SU-DHL-6 (cell line): Measurements from ENCODE around the gene MAP3K15.

Experiments
- H2AFZ ChIP-seq: fragments of 200-600 bp; sonication (generic); 2 replicates; pipeline ENCODE4 v1.6.1; 2014; ENCODE audit warnings: low read depth, mild to moderate bottlenecking, moderate library complexity, mixed read lengths, antibody characterized with exemption, low read length; ENCODE audit not compliant: severe bottlenecking
- H3F3A ChIP-seq: fragments of 200-600 bp; shearing (Covaris generic); 2 replicates; pipeline ENCODE4 v1.6.0; 2016; ENCODE audit warnings: antibody characterized with exemption, mild to moderate bottlenecking; ENCODE audit not compliant: insufficient read depth
- H3K27ac ChIP-seq: fragments of 200-600 bp; sonication (generic); 2 replicates; pipeline ENCODE4 v1.5.1; 2016; ENCODE audit warnings: low read depth, mild to moderate bottlenecking, low read length, moderate library complexity, mixed read lengths
- H3K27me3 ChIP-seq: fragments of 200-600 bp; sonication (generic), shearing (Covaris generic); 2 replicates; pipeline ENCODE4 v1.6.0; 2014; ENCODE audit warnings: mild to moderate bottlenecking, low read length
- H3K36me3 ChIP-seq: fragments of 200-600 bp; sonication (generic); 2 replicates; pipeline ENCODE4 v1.6.1; 2014; ENCODE audit warnings: mild to moderate bottlenecking, low read length, mixed read lengths
- H3K4me2 ChIP-seq: fragments of 300-600, 200-600 bp; shearing (Covaris generic), sonication (generic); 2 replicates; pipeline ENCODE4 v1.6.0; 2014; ENCODE audit warnings: low read length, low read depth, mild to moderate bottlenecking; ENCODE audit not compliant: poor library complexity, severe bottlenecking
- H3K4me3 ChIP-seq: fragments of 200-600 bp; sonication (generic); 2 replicates; pipeline ENCODE4 v1.5.1; 2014; ENCODE audit warnings: antibody characterized with exemption, low read length, mild to moderate bottlenecking, mixed read lengths; ENCODE audit not compliant: insufficient read depth, poor library complexity, severe bottlenecking
- H3K79me2 ChIP-seq: fragments of 200-600 bp; sonication (generic); 2 replicates; pipeline ENCODE4 v1.6.1; 2014; ENCODE audit warnings: mild to moderate bottlenecking, low read length, moderate library complexity; ENCODE audit not compliant: insufficient read depth
- H3K9ac ChIP-seq: fragments of 200-600 bp; sonication (generic); 2 replicates; pipeline ENCODE4 v1.7.0; 2014; ENCODE audit warnings: mild to moderate bottlenecking, low read length
- H3K9me2 ChIP-seq: fragments of 200-600 bp; sonication (generic); replicated peaks from 2 replicates; pipeline ENCODE4 v1.6.1; 2014; ENCODE audit warnings: low read length; ENCODE audit not compliant: insufficient read depth
- H3K9me3 ChIP-seq: fragments of 200-600 bp; sonication (generic); 2 replicates; pipeline ENCODE4 v1.6.1; 2014; ENCODE audit warnings: low read length, mixed read lengths; ENCODE audit not compliant: insufficient read depth
- H4K20me1 ChIP-seq: fragments of 200-600 bp; sonication (generic); 2 replicates; pipeline ENCODE4 v1.6.1; 2014; ENCODE audit warnings: low read depth, mild to moderate bottlenecking, antibody characterized with exemption, low read length, moderate library complexity, mixed read lengths
- CTCF ChIP-seq: fragments of 200-600 bp; sonication (generic); IDR thresholded peaks from one replicate; pipeline ENCODE4 v1.5.1; 2017; ENCODE audit warnings: antibody characterized with exemption, mild to moderate bottlenecking, low read length, moderate library complexity; ENCODE audit not compliant: insufficient read depth, poor library complexity, severe bottlenecking
- EZH2phosphoT487 ChIP-seq: fragments of 200-600 bp; sonication (generic), shearing (Covaris generic); conservative IDR thresholded peaks from 2 replicates; pipeline ENCODE4 v1.6.1; 2018; ENCODE audit warnings: mild to moderate bottlenecking, antibody characterized with exemption, low read length, moderate library complexity, mixed read lengths

Gene MAP3K15

GRCh38 chrX:19545651-19546050, 30.3 kb upstream of the MAP3K15 start:
- TF ChIP-seq EZH2phosphoT487 (no peak), CTCF (no peak)
- no peak overlapping the region for H3K4me2 ChIP-seq
- no peak overlapping the region for H3K4me3 ChIP-seq
- no peaks in the 10 kb centered on the region for H3K79me2 ChIP-seq
- no peaks in the 10 kb centered on the region for H3K9me3 ChIP-seq
- no peak overlapping the region for H3K9ac ChIP-seq
- no peak overlapping the region for H3K27ac ChIP-seq
- no peaks in the 10 kb centered on the region for H3K27me3 ChIP-seq
- H2AFZ ChIP-seq: no peak overlapping the region
- H3K36me3 ChIP-seq: no peaks in the 10 kb centered on the region
- H3F3A ChIP-seq: no peaks in the 10 kb centered on the region
- no peaks in the 10 kb centered on the region for H3K9me2 ChIP-seq
- H4K20me1 ChIP-seq: no peaks in the 10 kb centered on the region

DNA sequence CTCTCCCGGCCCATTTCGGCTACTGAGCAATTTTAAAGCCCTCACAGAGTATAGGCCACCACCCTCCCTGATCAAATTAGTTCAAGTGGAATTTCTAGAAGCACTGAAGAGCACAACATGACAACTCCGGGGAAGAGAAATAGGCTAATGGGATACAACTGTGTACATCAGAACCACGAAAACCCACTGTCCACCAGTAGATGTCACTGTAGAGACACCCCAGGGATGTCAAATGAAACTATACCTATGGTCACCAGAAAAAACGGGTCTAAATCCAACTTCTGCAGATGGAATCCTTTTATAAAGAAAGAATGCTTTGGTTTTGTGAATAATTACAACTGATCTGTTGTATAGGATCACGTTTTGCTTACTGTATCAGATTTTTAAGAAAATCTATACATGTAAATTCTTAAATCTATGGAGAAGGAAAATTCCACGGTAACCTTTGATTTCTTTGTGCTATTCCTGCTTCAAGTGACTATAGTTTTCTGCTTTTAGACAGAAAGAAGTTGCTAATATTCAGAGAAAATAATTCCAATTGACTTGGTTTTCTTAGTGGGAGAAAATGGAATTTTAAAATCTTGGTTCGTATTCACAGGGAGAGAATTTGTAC, 29.5 kb upstream of the MAP3K15 start:
- Histone ChIP-seq H3K9me3 (no peaks in the 10 kb centered on the region), H3K36me3 (no peaks in the 10 kb centered on the region), H3K27me3 (no peaks in the 10 kb centered on the region), H4K20me1 (no peaks in the 10 kb centered on the region), H3K4me2 (no peak overlapping the region), H3F3A (no peaks in the 10 kb centered on the region), H2AFZ (no peak overlapping the region), H3K4me3 (no peak overlapping the region), H3K79me2 (no peaks in the 10 kb centered on the region), H3K9ac (no peak overlapping the region), H3K9me2 (no peaks in the 10 kb centered on the region), H3K27ac (no peak overlapping the region)
- TF ChIP-seq EZH2phosphoT487: no peak
- no peak for TF ChIP-seq CTCF

- no peaks in the 10 kb centered on the region for H3F3A ChIP-seq
- H3K9me3 ChIP-seq: no peaks in the 10 kb centered on the region
- H3K27ac ChIP-seq: no peak overlapping the region
- no peaks in the 10 kb centered on the region for H3K36me3 ChIP-seq
- no peak for TF ChIP-seq EZH2phosphoT487
- TF ChIP-seq CTCF: no peak
- H3K9me2 ChIP-seq: no peaks in the 10 kb centered on the region
- H3K4me2 ChIP-seq: no peak overlapping the region
- no peaks in the 10 kb centered on the region for H3K79me2 ChIP-seq
- H3K9ac ChIP-seq: no peak overlapping the region
- no peak overlapping the region for H2AFZ ChIP-seq
- H4K20me1 ChIP-seq: no peaks in the 10 kb centered on the region
- H3K27me3 ChIP-seq: no peaks in the 10 kb centered on the region
- no peak overlapping the region for H3K4me3 ChIP-seq
Measured at GRCh38 chrX:19543951-19544381, 28.7 kb upstream of the MAP3K15 start.
